Activated CD4-positive, alpha-beta T cell treated with anti-CD3 and anti-CD28 coated beads, Interleukin-2, Interleukin-6, amounts not matched to agents 100 ng/mL and 50 ng/mL, durations not matched to agents 16 hours and 8 hours (primary cell): Measurements from ENCODE around the gene TTC34.

ENCODE experiments used
- DNase-seq: peaks from one replicate; pipeline ENCODE4 v3.0.0-alpha.2; 2020

Gene TTC34, protein sequence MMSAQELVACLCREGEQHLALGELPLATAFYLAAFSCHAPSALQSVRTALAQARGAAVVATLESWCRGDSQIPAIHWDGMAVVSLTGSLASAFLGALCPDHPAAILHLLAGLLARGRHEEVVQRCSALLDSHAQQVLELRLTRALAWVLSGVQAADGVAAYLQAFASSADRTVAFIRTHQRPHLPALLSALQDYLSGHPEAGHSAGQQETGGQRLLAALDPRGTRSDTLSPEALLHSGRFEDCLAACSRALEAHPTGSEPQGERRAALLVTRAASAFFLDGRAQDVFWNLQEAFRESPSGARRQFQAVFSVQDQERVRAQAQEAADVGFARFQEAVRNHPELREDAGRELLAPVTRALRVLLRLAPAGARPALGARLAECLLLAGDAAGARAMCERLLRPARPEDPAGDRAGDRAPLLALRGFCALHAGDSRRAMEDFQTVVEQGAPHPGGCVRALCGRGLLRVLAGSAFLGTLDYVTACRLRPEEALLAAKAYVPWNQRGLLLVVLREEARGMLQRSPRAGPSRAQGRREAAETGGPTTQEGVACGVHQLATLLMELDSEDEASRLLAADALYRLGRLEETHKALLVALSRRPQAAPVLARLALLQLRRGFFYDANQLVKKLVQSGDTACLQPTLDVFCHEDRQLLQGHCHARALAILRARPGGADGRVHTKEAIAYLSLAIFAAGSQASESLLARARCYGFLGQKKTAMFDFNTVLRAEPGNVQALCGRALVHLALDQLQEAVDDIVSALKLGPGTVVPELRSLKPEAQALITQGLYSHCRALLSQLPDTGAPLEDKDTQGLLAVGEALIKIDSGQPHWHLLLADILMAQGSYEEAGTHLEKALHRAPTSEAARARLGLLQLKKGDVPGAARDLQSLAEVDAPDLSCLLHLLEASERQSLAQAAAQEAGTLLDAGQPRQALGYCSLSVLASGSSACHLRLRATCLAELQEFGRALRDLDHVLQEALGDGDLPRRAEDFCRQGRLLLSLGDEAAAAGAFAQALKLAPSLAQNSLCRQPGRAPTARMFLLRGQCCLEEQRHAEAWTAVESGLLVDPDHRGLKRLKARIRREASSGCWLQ

DNA sequence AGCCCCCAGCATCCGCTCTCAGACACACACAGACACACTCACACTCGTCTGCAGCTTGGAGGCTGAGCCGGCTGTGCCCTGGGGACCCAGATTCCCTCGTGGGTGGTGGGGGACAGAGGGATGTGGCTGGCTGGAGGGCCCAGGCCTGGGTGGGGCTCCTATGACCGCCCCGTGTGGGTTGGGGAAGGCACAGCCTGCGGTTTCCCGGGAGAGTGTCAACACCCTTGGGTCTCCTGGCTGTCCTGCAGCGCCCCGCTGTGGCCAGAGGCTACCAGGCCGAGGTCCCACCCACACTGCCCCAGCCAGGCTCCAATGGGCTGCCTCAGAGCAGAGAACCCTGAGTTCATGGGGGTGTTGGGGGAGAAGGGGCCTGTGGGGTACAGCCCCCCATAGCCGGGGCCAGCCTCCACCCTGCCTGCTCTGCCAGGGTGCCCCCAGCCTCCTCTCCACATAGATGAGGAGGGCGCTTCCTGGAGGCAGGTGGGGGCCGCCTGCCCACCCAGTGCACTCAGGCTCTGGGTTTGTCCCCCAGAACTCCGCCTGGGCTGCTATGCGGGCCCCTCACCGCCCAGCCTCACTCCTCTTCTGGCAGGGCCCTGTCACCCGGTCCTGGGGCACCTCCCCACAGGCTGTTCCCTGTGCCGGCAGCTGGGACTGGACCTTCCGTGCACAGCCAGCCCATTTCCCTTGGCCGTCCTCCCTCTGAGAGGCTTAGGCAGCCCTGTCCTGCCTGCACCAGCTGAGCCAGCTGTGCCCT, at the start of gene TTC34:
TTC34 (minus strand) TSS at position 159 of the 757 bp plus-strand sequence. CDS start 866 bp downstream, outside the sequence.
- DNase-seq, result peak; percentile 60

DNA sequence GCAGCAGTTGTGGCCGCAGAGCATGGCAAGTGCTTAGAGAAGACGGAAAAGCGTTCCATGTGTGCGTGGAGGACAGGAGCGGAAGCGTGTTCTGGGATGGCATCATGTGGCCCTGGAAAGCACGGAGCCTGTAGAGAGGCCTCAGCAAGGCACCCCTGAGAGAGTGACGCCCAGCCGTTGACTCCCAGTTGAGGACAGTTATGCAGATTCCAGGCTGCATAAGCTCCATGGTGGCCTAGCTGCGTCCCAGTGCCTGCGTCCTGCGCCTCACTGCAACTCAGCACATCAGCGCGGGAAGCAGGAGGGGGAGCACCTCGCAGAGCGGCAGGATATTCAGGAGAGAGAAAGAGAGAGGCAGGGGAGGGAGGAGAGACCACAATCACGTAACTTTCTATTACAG, 49.0 kb upstream of the TTC34 start:
- no peak for DNase-seq

DNA sequence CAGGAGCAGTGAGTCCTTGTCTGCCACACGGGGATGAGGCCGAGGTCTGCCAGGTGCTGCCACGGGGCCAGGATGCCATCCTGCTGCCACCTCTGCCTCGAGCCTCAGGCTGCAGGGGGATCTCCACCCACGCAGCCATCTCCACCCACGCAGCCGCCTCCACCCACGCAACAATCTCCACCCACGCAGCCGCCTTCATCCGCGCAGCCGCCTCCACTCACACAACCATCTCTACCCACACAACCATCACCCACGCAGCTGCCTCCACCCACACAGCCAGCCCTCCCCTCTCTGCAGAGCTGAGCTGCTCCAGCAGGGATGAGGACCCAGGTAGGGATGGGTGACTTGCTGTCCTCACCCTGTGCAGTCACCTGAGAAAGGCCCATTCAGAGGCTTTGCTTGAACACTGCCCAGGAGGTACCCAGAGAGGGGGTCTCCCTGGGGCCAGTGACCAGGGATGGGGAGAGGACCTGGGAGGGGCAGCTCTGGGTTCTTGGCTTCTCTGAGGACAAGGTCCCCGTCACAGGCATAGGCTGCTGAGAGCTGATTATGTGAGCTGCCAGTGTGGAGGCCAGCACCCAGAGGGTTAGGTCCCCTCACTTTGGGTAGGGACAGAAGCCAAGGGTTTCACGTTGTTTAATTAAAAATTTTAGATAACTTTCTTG, 46.6 kb upstream of the TTC34 start:
- DNase-seq, result no peak

DNA sequence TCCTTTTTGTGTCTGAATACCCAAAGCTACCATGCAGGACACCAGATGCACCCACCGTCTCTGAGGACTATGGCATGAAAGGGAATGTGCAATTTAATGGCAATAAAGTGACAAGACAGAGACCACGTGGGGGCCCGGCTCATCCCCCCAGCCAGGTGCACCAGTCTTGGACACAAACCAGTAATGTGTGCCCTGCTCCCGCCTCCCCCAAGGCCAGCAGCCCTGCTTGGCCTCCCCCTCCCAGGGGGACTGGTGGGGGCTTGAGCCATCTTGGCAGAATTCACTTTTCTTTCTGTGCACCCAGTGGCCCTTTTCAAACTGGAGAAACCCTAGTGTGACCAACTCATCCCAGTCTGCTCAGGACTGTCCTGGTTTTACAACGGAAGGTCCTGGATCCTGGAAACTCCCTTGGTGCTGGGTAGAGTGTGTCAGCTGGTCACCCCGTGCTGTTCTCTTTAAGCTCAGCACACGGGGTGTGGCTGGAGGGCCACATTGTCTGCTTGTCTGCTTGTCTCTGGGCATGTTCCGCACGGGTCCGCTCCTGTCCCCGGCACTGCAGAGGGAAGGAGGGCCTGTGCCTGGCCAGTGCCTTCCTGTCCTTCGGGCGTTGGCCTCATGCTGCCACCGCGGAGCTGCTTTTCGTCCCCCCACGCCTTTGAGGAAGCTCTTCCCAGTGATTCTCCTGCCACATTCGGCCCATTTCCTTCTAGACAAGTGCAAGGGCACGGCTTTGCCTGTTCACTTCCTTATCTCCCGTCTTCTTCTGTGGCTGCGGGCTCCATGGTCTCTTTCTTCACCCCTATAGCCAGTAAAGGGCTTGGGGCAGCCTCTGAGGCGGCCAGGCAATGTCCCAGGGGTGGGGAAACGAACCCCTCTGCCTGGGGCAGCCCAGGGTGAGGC, 45.8 kb upstream of the TTC34 start:
- DNase-seq, result no peak

DNA sequence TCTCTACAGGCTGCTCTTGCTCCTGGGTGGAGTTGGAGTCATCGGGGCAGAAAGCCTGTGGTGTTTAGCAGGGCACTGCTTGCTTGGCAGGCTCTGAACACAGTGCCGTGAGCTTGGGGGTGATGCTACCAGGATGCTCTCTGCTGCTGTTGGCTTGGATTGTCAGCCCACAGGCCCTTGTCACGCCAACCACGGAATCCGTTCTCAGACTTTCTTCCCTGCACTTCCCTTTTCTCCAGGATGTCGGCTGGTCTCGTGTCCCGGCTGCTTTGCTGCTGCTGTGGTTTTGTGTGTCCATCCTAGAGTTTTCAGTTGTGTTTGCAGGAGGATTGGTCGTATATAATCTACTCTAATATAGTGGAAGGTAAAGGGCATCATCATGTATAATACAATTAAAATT, 44.4 kb upstream of the TTC34 start:
- no peak for DNase-seq

DNA sequence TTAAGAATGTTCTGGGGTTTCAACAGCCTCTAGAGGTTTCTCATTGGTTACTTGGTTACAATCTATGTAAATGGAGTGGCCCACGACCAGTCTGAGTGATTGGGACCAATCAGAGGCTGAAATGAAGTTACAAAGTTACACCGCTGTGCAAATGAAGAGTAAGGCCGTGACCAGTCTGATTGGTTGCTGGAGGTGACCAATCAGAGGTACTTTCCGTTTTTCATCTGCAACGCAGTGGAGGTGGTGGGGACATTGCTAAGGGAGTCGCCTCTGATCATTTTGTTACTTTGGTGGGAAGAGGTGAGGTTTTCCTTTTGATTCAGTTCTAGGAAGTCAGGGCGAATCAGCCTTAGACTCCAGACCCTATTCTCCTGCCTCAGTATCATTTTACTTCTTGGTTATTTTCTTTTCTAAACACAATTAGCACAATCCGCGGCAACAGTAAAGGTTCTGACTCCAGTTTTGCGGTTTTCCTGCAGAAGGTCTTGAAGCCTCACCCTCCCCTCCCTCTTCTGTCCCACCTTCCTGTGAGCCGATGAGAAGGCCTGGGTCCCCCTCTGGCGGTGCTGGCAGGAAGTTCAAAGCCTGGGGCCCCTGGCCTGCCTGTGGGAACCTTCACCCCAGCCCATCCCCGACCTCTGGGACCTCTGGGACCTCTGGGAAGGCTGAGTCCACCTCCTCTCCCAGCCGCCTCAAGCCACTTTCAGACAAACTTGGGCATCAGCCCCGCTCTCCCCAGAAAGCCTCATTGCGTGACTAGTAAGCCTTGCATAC, 38.7 kb upstream of the TTC34 start:
- peak; percentile 47 for DNase-seq

DNA sequence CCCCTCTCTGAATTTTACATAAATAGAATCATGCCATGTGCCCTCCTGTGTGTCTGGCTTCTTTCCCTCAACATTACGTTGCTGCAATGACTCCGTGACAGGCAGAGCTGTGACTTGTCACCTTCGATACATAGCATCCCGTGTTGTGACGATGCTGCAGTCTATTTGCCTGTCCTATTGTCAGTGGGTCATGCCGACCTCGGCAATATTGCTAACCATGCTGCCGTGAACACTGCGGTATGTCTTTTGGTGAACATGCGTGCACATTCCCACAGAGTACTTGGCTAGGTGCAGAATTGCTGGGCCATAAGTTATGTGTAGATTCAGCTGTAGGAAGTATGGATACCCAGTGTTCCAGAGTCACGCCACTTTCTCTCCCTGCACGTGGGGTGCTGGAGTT, 36.3 kb upstream of the TTC34 start:
- DNase-seq, result no peak

DNA sequence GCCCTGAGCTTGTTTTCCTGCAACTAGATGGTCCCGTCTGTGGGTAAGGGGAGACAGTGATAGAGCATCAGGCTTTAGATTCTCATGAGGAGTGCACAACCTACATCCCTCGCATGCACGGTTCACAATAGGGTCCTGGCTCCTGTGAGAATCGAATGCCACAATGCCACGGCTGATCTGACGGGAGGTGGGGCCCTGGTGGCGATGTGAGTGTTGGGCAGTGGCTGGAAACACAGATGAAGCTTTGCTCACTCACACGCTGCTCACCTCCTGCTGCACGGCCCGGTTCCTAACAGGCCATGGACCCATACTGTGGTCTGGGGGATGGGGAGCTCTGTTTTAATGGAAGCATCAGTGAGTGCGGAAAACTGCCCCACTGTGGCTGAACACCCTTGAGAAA, 35.8 kb upstream of the TTC34 start:
- DNase-seq, result no peak

DNA sequence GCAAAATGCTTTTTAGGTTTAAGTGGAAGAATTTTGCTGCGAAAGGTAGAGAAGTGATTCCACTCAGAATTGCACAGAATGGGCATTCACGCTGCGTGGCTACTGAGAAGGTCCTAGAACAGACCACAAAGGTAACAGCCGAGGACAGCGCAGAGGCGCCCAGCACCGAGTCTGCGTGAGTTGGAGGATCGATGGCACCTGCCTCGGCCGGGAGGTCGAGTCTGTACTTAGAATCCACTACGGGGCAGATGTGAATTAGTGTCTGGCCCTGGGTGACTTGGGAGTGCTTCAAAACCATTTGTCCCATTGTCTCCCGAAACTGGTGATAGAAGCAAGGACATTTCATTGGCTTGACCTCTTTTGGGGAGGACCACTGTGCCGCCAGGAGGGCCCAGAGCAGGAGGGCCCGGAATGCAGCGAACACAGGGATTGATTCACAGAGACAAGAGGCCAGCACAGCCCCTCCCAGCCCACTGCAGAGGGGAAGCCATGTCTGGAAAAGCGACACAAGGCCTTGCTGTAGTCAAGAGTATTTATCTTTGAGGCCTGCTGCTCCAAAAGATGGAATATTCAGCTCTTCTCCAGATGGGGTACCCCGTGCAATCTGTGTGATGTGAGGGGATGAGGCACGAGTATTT, 35.0 kb upstream of the TTC34 start:
- no peak for DNase-seq

DNA sequence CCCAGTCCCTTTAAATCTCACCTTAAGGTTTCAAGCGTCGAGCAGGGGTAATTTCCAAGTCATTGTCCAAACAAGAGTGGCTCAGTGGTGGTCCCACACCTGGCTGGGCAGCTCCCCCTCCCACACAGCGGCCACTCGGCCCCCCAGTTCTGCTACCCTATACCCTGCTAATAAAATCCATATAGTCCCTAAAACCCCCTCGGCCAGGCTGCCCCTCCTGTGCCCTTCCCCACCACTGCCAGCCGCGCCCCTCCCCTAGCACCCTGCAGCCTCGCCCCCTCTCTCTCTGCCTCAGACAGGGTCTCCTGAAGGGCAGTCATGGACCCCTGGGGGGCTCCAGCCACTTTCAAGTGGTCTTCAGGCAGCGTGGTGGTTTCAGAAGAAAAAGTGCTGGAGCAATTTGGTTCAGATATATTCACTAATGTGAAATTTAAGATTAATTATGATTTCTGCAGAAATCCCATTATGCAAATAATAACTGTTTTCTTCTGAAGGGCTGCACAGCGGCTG, 34.2 kb upstream of the TTC34 start:
- no peak for DNase-seq

DNA sequence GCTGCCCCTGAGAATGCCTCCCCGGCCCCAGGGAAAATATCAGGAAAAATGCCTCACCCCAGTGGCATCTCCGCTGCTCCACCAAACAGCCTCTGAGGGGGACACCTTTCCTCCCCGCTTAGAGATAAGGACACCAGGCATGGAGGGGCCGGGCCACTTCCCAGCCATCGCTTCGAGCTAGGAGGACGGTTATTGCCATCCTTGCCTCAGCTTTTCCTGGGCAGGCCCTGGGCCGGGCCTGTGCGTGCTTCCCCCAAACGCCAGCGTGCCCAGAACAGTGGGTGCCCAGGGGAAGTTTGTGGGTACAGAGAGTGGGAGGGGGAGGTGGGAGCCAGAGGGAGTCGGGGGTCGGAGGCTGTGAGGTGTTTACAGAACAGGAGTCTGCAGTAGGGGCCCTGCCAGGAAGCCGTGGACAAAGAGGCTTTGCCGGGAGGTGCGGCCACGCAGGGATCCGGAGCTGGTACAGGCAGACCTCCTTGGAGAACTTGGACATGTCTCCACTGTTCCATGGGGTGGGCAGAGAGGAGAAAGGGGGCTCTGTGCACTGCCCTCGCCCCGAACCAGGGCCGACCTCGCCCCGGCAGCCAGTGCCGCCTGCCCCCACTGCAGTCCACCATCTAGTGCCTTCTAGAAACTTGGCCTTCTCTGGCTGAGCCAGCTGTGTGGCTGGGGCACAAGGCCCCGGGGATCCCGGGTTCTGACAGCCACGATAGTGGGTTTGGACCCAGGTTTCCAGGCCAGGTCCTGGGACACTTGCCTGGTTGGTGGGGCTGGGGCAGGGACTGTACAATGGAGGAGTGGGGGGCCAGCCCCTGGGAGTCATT, 33.5 kb upstream of the TTC34 start:
- no peak for DNase-seq

DNA sequence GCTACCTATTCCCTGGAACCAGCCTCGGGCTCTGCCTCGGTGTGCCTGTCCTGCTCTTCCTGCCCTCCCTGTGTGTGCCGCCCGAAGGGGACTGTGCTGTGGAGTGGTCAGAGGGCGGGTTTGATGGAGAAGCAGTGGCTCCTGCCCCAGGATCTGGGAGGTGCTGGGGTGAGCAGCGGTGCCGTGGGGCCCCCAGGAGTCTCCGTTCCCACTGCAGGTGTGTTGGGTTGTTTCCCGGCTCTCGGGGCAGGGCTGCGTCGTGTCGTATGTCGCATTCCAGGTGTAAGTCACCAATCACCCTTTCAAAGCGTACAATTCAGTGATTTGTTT, 32.6 kb upstream of the TTC34 start:
- no peak for DNase-seq

DNA sequence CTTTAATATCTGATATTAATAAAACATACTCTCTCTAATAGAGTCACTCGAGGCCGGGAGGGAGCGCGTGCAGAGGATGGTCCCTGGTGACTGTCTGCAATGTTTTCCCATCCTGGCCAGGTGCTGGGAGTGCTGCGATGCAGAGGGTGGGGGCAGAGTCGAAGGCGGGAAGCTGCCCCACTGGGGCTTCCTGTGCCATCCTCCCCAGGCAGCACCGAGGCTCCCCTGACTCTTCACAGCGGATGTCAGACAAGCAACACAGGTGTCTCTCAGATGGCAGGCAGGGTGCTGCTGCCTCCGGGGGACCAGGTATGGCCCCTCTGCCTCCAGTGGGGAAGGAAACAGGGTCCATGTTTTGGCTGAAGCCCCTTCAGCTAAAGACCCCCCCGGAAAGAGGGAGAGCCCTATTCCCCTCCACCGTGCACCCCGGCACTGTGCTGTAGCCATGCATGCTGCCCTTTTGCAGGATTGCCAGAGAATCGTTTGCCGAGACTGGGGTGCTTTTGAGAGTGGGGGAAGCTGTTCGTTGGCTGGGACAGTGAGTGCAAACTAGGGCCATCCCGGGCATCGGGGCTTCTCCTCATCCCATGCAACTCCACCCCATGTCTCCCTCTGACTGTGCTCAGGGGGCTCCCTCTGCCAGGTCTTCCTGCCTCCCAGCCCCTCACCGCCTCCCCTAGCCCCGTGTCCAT, 32.1 kb upstream of the TTC34 start:
- no peak for DNase-seq

DNA sequence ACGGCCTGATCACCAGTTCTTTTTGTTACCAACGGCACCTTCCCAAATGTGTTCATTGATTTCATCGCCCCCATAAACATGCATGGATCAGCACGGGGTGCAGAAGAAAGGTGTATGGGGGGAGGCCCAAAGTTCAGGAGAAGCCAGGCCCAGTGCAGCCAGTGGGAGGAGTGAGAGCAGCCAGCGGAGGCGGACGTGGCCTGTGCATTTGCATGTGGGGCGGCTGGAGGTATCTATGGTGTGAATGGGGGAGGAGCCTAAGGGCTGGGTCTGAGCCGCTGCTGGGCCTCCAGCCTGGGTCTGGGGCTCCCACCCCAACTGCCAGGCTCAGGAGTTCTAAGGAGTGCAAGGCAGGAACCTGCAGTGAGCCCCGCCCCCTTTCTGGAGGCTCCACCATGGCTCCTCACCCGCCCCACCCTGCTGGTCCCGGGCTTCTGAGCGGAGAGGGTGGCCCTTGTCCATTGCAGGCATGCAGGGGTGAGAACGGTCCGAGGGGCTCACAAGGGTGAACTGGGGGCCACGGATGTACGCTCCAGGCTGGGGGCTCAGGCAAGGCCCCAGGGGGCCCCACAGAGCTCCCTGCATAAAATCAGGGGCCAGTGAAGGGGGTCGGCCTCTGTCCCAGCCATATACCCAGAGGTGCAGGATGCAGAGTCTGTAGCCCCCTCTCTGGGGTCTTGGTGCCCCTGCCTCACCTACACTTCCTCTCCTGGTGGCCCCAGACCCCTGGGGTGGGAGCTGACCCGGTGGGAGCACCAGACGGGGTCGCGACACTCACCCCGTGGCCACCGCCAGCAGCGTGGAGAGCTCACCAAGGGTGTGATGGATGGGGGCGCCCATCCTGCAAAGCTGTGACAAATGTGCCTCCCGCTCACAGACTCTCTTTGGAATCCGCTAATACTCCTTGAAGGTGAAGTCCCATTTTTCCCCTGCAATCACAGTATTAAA, 31.3 kb upstream of the TTC34 start:
- DNase-seq, result no peak

DNA sequence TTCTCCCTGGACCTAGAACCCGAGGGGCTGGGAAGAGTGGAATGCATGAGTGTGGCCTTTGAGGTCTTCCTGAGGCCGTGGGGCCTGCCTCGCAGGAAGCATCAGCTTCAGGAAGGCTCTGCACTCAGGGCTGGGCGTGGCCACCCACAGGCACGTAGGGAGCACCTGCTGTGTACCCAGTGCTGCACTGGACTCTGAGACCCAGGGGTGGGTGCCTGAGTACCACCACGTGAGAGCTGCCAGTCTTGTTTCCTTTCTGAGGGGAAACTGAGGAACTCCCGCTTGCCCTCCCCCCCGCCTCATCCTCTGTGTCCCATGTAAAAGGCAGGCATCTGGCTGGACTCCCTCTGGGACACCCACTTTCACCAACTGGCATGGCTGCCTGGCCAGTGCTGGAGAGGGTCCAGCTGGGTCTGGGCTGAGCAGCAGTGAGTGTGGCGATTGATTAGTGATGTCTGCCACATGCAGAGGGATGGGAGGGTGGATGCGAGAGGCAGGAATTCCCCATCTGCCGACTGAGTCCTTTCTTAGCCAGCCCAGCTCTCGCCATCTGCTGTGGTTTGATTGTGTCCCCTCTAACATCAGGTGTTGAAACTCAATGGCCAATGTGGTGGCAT, 30.2 kb upstream of the TTC34 start:
- no peak for DNase-seq

DNA sequence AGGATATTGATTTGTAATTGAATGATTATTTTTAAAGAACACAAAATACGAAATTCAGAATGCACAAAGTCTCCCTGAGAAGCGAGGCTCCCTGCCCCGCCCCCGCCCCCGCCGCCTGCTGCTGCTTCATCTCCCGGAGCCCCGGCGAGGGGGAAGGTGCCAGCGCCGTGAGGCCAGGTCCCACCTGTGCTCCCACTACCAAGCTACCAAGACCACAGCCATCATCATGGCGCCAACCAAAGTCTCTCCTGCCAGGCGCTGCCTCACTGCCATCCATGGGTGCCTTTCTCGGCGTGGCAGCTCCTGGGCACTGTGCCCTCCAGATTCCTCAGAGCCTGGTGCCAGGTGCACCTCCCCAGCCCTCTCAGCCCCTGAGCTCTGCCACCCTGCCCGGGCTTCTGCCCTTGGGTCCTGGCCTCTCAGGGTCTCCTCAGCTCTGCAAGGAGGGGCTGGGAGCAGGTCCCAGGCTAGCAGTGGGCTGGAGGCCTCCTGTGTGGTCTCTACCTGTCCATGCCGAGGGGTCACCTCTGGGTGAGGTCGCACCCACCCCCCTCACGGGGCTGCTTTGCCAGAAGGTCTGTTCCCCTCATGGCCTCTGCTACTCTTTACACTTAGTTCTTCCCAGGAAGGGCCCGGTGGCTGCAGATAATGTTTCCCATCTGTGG, 29.4 kb upstream of the TTC34 start:
- no peak for DNase-seq
